ENCODE results near the gene TMED7.

The TMED7 gene

GRCh38 chr5:115583474-115583873 is 42.4 kb downstream of the TMED7 start:
- peak; percentile 76 for FAIRE-seq
- DNase-seq (ENCODE audit: low spot score) = peak; percentile 72

GRCh38 chr5:115580941-115581340 is 44.9 kb downstream of the TMED7 start:
- no peak for FAIRE-seq
- no peak for DNase-seq (ENCODE audit: low spot score)

GRCh38 chr5:115579747-115580173 is 46.1 kb downstream of the TMED7 start:
- DNase-seq (ENCODE audit: low spot score) = no peak
- FAIRE-seq = no peak

- DNase-seq (ENCODE audit: low spot score) = no peak
- FAIRE-seq = no peak
Measured at GRCh38 chr5:115579216-115579615, 46.6 kb downstream of the TMED7 start.

GRCh38 chr5:115578657-115579056 is 47.2 kb downstream of the TMED7 start:
- no peak for FAIRE-seq
- no peak for DNase-seq (ENCODE audit: low spot score)

GRCh38 chr5:115577741-115578140 is 48.1 kb downstream of the TMED7 start:
- DNase-seq (ENCODE audit: low spot score) (no peak), FAIRE-seq (no peak)

GRCh38 chr5:115577329-115577728 is 48.5 kb downstream of the TMED7 start:
- FAIRE-seq = no peak

GRCh38 chr5:115575167-115576070 is 50.4 kb downstream of the TMED7 start:
- FAIRE-seq = no peak

More at GRCh38 chr5:115577329-115577728, 48.5 kb downstream of the TMED7 start:
- no peak for DNase-seq (ENCODE audit: low spot score)

GRCh38 chr5:115573133-115573532 is 52.7 kb downstream of the TMED7 start:
- FAIRE-seq (no peak), DNase-seq (ENCODE audit: low spot score) (peak; percentile 51)

More at GRCh38 chr5:115575167-115576070, 50.4 kb downstream of the TMED7 start:
- peak; percentile 53 for DNase-seq (ENCODE audit: low spot score)

GRCh38 chr5:115571441-115571878 is 54.4 kb downstream of the TMED7 start:
- no peak for FAIRE-seq

GRCh38 chr5:115568668-115569067 is 57.2 kb downstream of the TMED7 start:
- no peak for FAIRE-seq
- no peak for DNase-seq (ENCODE audit: low spot score)

More at GRCh38 chr5:115571441-115571878, 54.4 kb downstream of the TMED7 start:
- no peak for DNase-seq (ENCODE audit: low spot score)

GRCh38 chr5:115565233-115565632 is 60.6 kb downstream of the TMED7 start:
- FAIRE-seq = no peak
- DNase-seq (ENCODE audit: low spot score) = no peak
